Thymus (tissue), 2 donors: Measurements from ENCODE around the gene OR2L5. TPM values are rescaled to one million over a fixed set of nuclear protein-coding genes. Genes with fewer than 3 reads are reported as not detected.

ENCODE experiments used
- polyA plus RNA-seq: library from polyadenylated mRNA; stranded (reverse); fragments of 200-250 nt; gene quantifications from one replicate; pipeline ENCODE4 v1.2.3, GENCODE V29; 2013
- total RNA-seq: library from RNA; stranded (reverse); fragments of 120-200 nt; gene quantifications from one replicate; pipeline ENCODE4 v1.2.4, GENCODE V29; 2013
- donor health status: healthy.

The OR2L5 gene
- total and polyA plus RNA-seq, 2 donors: 0.02 to 0.05 TPM

Other genes with a start within 250 kb of the OR2L5 start
- gene OR14A16, start 189.5 kb upstream of the OR2L5 start, total RNA-seq: not detected
- not detected for gene OR14A16, start 189.5 kb upstream of the OR2L5 start, polyA plus RNA-seq
- not detected for gene OR11L1, start 171.8 kb upstream of the OR2L5 start, total RNA-seq
- gene OR11L1, start 171.8 kb upstream of the OR2L5 start, polyA plus RNA-seq: not detected
- gene TRIM58, start 156.5 kb upstream of the OR2L5 start, total RNA-seq: 0.66 TPM
- gene TRIM58, start 156.5 kb upstream of the OR2L5 start, polyA plus RNA-seq: 0.14 TPM
- gene OR2W3, start 118.1 kb upstream of the OR2L5 start, total RNA-seq: 0.09 TPM
- gene OR2W3, start 118.1 kb upstream of the OR2L5 start, polyA plus RNA-seq: 0.09 TPM
- not detected for gene OR2T8, start 93.4 kb upstream of the OR2L5 start, total RNA-seq
- 0.02 TPM for gene OR2T8, start 93.4 kb upstream of the OR2L5 start, polyA plus RNA-seq
- gene OR2AJ1, start 88.8 kb upstream of the OR2L5 start, total RNA-seq: not detected
- gene OR2AJ1, start 88.8 kb upstream of the OR2L5 start, polyA plus RNA-seq: not detected
- not detected for gene OR2L8, start 64.8 kb upstream of the OR2L5 start, total RNA-seq
- not detected for gene OR2L8, start 64.8 kb upstream of the OR2L5 start, polyA plus RNA-seq
- 0.09 TPM for gene OR2AK2, start 48.4 kb upstream of the OR2L5 start, total RNA-seq
- not detected for gene OR2AK2, start 48.4 kb upstream of the OR2L5 start, polyA plus RNA-seq
- under 0.01 TPM for gene OR2L2, start 16.4 kb downstream of the OR2L5 start, total RNA-seq
- 0.14 TPM for gene OR2L2, start 16.4 kb downstream of the OR2L5 start, polyA plus RNA-seq
- not detected for gene OR2L3, start 33.2 kb downstream of the OR2L5 start, total RNA-seq
- gene OR2L3, start 33.2 kb downstream of the OR2L5 start, polyA plus RNA-seq: not detected
- gene OR2L13, start 81.5 kb downstream of the OR2L5 start, total RNA-seq: 0.05 TPM
- 0.05 TPM for gene OR2L13, start 81.5 kb downstream of the OR2L5 start, polyA plus RNA-seq
- not detected for gene OR2M5, start 131.5 kb downstream of the OR2L5 start, total RNA-seq
- gene OR2M5, start 131.5 kb downstream of the OR2L5 start, polyA plus RNA-seq: not detected
- not detected for gene OR2M2, start 161.2 kb downstream of the OR2L5 start, total RNA-seq
- not detected for gene OR2M2, start 161.2 kb downstream of the OR2L5 start, polyA plus RNA-seq
- not detected for gene OR2M3, start 183.6 kb downstream of the OR2L5 start, total RNA-seq
- gene OR2M3, start 183.6 kb downstream of the OR2L5 start, polyA plus RNA-seq: not detected
- gene OR2M4, start 217.8 kb downstream of the OR2L5 start, total RNA-seq: not detected
- gene OR2M4, start 217.8 kb downstream of the OR2L5 start, polyA plus RNA-seq: under 0.01 TPM